ENCODE data around the gene NUP85.

DNA sequence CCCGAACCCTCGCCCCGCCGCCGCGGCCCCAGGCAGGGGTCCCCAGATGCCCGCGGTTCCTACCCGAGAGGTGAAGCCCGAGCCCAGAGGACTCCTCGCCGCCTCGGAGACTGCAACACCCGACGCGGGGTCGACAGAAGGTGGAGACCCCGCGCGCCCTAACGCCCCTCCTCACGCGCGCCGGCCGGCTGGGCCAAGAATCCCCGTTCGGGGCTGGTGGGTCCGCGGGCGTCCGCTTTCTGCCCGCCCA lies 23.2 kb upstream of the NUP85 start:
- TF ChIP-seq, protein P1, sequence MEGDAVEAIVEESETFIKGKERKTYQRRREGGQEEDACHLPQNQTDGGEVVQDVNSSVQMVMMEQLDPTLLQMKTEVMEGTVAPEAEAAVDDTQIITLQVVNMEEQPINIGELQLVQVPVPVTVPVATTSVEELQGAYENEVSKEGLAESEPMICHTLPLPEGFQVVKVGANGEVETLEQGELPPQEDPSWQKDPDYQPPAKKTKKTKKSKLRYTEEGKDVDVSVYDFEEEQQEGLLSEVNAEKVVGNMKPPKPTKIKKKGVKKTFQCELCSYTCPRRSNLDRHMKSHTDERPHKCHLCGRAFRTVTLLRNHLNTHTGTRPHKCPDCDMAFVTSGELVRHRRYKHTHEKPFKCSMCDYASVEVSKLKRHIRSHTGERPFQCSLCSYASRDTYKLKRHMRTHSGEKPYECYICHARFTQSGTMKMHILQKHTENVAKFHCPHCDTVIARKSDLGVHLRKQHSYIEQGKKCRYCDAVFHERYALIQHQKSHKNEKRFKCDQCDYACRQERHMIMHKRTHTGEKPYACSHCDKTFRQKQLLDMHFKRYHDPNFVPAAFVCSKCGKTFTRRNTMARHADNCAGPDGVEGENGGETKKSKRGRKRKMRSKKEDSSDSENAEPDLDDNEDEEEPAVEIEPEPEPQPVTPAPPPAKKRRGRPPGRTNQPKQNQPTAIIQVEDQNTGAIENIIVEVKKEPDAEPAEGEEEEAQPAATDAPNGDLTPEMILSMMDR (IDR thresholded peaks at IDR 0.05), result no peak
- TF ChIP-seq POLR2AphosphoS5 (IDR thresholded peaks at IDR 0.05), result no peak
- no peak for TF ChIP-seq POLR2A (IDR thresholded peaks at IDR 0.05)
